ENCODE measurements around the gene ADAP2. TPM values are rescaled to one million over a fixed set of nuclear protein-coding genes. Genes with fewer than 3 reads are reported as not detected.
"Not testable (repeated sequence)": the region's sequence is repeated elsewhere in the genome, so short reads cannot be mapped to it uniquely, and the experiment has no call there.

The ADAP2 gene
- total RNA-seq, 2 donors from 2014 or later: 1.8 TPM

DNA sequence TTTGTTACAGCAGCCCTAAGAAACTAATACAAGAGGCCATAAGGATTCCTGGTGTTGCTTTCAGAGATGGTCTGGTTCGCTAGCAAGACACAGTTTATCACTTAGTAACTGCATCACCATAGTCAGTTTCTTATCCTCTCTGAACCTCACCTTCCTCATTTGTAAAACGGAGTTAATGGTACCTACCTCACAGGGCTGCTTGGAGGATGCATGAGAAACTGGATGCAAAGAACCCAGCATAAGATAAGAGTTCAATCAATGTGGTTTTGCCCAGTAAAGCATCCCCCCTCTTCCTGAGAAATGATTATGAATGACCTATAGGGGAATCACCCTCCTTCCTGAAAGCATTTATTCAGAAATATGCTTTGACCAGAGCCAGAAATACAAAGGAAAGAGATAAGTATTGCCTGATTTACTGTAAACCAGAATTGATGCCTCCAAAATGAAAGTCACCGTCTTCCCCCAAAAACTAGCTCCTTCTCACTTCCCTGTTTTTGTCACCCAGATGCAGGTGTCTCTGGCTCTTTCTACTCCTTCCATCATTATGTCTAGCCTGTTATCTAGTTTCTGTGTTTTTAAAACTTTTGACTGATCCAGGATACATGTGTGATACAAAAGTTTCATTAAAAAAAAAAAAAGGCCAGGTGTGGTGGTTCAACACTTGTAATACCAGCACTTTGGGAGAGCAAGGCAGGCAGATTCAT is 12.9 kb upstream of the ADAP2 start:
- Histone ChIP-seq H3K27me3 (ENCODE audit: control insufficient read depth, insufficient read depth, low read length, poor library complexity, severe bottlenecking) (no peaks in the 10 kb centered on the region), H3K4me1 (ENCODE audit: control insufficient read depth, insufficient read depth, low read length) (no peaks in the 10 kb centered on the region), H3K9me3 (ENCODE audit: control insufficient read depth, low read length) (no peaks in the 10 kb centered on the region), H3K4me3 (ENCODE audit: low read length) (no peak overlapping the region), H3K9ac (ENCODE audit: extremely low read depth, low read length, poor library complexity, severe bottlenecking) (no peak overlapping the region), H3K36me3 (ENCODE audit: control insufficient read depth, insufficient read depth, low read length) (peaks cover 6% of the 10 kb centered on the region), H3K27ac (ENCODE audit: low read depth, low read length) (no peak overlapping the region)
- Mint-ChIP-seq H3K27me3 (ENCODE audit: insufficient read depth) (no peaks in the 10 kb centered on the region), H3K27ac (no peak overlapping the region), H3K36me3 (ENCODE audit: low read depth) (peaks cover 4% of the 10 kb centered on the region), H3K9me3 (no peaks in the 10 kb centered on the region), H3K4me3 (no peak overlapping the region), H3K4me1 (peaks cover 5% of the 10 kb centered on the region)
- WGBS, 2 experiments (ENCODE audit: insufficient coverage in 1 of 2, insufficient read length in 1 of 2): 94 to 100% methylated on average over 2 to 3 of the region's 3 CpGs
- no peak for DNase-seq
- TF ChIP-seq, protein P1, sequence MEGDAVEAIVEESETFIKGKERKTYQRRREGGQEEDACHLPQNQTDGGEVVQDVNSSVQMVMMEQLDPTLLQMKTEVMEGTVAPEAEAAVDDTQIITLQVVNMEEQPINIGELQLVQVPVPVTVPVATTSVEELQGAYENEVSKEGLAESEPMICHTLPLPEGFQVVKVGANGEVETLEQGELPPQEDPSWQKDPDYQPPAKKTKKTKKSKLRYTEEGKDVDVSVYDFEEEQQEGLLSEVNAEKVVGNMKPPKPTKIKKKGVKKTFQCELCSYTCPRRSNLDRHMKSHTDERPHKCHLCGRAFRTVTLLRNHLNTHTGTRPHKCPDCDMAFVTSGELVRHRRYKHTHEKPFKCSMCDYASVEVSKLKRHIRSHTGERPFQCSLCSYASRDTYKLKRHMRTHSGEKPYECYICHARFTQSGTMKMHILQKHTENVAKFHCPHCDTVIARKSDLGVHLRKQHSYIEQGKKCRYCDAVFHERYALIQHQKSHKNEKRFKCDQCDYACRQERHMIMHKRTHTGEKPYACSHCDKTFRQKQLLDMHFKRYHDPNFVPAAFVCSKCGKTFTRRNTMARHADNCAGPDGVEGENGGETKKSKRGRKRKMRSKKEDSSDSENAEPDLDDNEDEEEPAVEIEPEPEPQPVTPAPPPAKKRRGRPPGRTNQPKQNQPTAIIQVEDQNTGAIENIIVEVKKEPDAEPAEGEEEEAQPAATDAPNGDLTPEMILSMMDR (conservative IDR thresholded peaks at IDR 0.05): no peak

- H3K4me1 Mint-ChIP-seq; H3K4me1 ChIP-seq (ENCODE audit: control insufficient read depth, insufficient read depth, low read length); H3K27ac ChIP-seq (ENCODE audit: low read depth, low read length); H3K9ac ChIP-seq (ENCODE audit: extremely low read depth, low read length, poor library complexity, severe bottlenecking); H3K36me3 ChIP-seq (ENCODE audit: control insufficient read depth, insufficient read depth, low read length); H3K27me3 Mint-ChIP-seq (ENCODE audit: insufficient read depth); H3K27me3 ChIP-seq (ENCODE audit: control insufficient read depth, insufficient read depth, low read length, poor library complexity, severe bottlenecking); H3K4me3 ChIP-seq (ENCODE audit: low read length); H3K36me3 Mint-ChIP-seq (ENCODE audit: low read depth); H3K27ac Mint-ChIP-seq; H3K9me3 ChIP-seq (ENCODE audit: control insufficient read depth, low read length); DNase-seq; H3K9me3 Mint-ChIP-seq; H3K4me3 Mint-ChIP-seq: not testable (repeated sequence)
- 96 to 97% methylated on average over 4 to 6 of the region's 7 CpGs for WGBS, 2 experiments (ENCODE audit: insufficient coverage in 1 of 2, insufficient read length in 1 of 2)
Observed at GRCh38 chr17:30910151-30910550, 11.6 kb upstream of the ADAP2 start.

DNA sequence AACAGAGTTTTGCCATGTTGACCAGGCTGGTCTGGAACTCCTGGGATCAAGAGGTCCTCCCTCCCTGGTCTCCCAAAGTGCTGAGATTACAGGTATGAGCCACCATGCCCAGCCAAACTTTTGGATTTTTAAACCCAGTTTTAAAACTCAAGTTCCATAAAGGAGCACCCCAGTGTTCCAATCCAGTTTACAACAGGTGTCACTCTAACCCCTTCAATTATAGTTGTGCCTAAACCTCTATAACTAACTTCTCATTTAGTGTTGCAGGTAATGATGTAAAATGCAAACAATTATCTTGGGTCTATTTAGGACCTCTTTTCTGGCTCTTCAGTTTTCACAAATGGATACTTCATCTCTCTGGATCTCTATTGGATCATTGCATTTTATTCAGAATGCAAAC is 7.8 kb upstream of the ADAP2 start:
- no peak overlapping the region for H3K4me3 Mint-ChIP-seq

More for the DNA sequence above, 7.8 kb upstream of the ADAP2 start:
- no peak overlapping the region for H3K27ac ChIP-seq (ENCODE audit: low read depth, low read length)
- H3K4me1 ChIP-seq (ENCODE audit: control insufficient read depth, insufficient read depth, low read length): no peaks in the 10 kb centered on the region
- TF ChIP-seq, protein P1 (conservative IDR thresholded peaks at IDR 0.05): no peak
- no peak for DNase-seq
- H3K36me3 ChIP-seq (ENCODE audit: control insufficient read depth, insufficient read depth, low read length): no peaks in the 10 kb centered on the region
- Mint-ChIP-seq H3K4me1 (no peaks in the 10 kb centered on the region), H3K36me3 (ENCODE audit: low read depth) (no peaks in the 10 kb centered on the region), H3K9me3 (no peaks in the 10 kb centered on the region), H3K27ac (no peak overlapping the region), H3K27me3 (ENCODE audit: insufficient read depth) (peaks cover 23% of the 10 kb centered on the region)
- H3K9ac ChIP-seq (ENCODE audit: extremely low read depth, low read length, poor library complexity, severe bottlenecking): no peak overlapping the region
- no peaks in the 10 kb centered on the region for H3K9me3 ChIP-seq (ENCODE audit: control insufficient read depth, low read length)
- H3K4me3 ChIP-seq (ENCODE audit: low read length): no peak overlapping the region
- peaks cover 11% of the 10 kb centered on the region for H3K27me3 ChIP-seq (ENCODE audit: control insufficient read depth, insufficient read depth, low read length, poor library complexity, severe bottlenecking)
